GM12878 (cell line): ENCODE data around the gene XRN2.

Experiments used
- BCLAF1 ChIP-seq: fragments of 450-650 bp; IDR thresholded peaks from 2 replicates; pipeline ENCODE4 v1.6.1; 2017; ENCODE audit warnings: antibody characterized with exemption, mild to moderate bottlenecking, moderate library complexity
- CTCF ChIP-seq, 3 experiments: IDR thresholded peaks in 2 of 3; conservative IDR thresholded peaks in 1 of 3; 2 replicates each; pipeline ENCODE4 v1.5.1; 2011; ENCODE audit warnings: low read depth in 3 of 3, low read length in 3 of 3, mild to moderate bottlenecking in 3 of 3, control low read depth in 2 of 3, moderate library complexity in 2 of 3, inconsistent platforms in 1 of 3, mixed read lengths in 1 of 3; ENCODE audit not compliant: control insufficient read depth in 2 of 3, insufficient read depth in 1 of 3; ENCODE audit errors: extremely low read depth in 1 of 3
- FOS ChIP-seq: IDR thresholded peaks from 3 replicates; pipeline ENCODE4 v1.6.1; 2011; ENCODE audit warnings: borderline replicate concordance; ENCODE audit not compliant: insufficient read length; ENCODE audit errors: extremely low read depth
- IRF3 ChIP-seq: fragments of 450-650 bp; IDR thresholded peaks from 2 replicates; pipeline ENCODE4 v1.6.1; 2014; ENCODE audit warnings: mild to moderate bottlenecking
- NFYB ChIP-seq: IDR thresholded peaks from 2 replicates; pipeline ENCODE4 v1.6.1; 2011; ENCODE audit warnings: low read depth, mild to moderate bottlenecking, low read length, improper control_type of control experiment, moderate library complexity; ENCODE audit not compliant: insufficient read depth
- RELA ChIP-seq: fragments of 450-650 bp; IDR thresholded peaks from 2 replicates; pipeline ENCODE4 v1.8.0; 2014; ENCODE audit warnings: borderline replicate concordance; ENCODE audit not compliant: partially characterized antibody
- ZZZ3 ChIP-seq: IDR thresholded peaks from 2 replicates; pipeline ENCODE4 v1.6.1; 2011; ENCODE audit warnings: low read depth; ENCODE audit not compliant: control insufficient read depth, insufficient read length

DNA sequence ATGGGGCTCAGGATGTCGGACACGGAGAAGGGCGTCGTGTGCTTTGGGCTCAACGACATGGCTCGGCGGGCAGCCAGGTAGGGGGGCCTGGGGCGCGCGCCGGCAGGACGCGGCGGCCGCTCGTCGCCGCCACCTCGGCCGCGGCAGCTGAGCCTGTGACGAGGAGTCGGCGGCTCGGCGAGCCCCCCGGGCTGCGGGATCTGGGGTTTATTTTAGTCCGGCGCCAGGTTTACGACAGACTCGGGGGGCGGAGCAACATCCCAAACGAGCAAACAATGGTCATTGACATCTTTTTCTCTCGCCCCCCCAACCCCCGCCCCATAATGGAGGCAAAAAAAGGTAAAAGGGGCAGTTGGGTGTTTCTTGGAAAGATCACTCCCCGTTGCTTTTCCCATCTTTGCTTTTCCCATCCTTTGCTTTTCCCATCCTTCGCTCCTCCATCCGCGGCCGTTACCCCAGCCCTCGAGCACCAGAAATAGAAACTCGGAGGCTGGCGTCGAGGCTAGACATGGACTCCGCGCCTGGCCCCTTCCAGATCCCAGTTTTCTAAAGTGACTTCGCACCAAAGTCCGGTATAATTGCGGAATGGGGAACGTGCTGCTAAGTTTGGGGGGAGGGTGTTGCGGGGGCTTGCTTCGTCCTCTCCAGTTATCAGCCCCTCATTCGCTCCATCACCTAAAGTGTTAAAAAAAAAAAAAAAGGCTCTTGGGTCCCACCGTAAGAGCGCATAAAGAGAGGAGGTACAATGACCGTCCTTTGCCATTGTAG lies 94.4 kb downstream of the XRN2 start, which contains the start of gene NKX2-4:
- TF ChIP-seq ZZZ3 (no peak), CTCF (IDR thresholded peaks at IDR 0.05 in 2 of 3, conservative IDR thresholded peaks at IDR 0.05 in 1 of 3; ENCODE audit: control insufficient read depth in 2 of 3, extremely low read depth in 1 of 3, insufficient read depth in 1 of 3, low read depth in 3 of 3, low read length in 3 of 3) (no peak), NFYB (no peak), RELA (no peak), IRF3 (no peak), FOS (no peak), BCLAF1 (no peak)
